Measurements from ENCODE around the gene KCNG4.

- TF ChIP-seq ZNF184 (tag by site-specific recombination; IDR thresholded peaks at IDR 0.05) (no peak), MZF1 (tag by site-specific recombination; IDR thresholded peaks at IDR 0.05; ENCODE audit: borderline replicate concordance) (no peak), ZNF274 (IDR thresholded peaks at IDR 0.05; ENCODE audit: low read length) (no peak), ZNF274 (tag by site-specific recombination; IDR thresholded peaks at IDR 0.05; ENCODE audit: borderline replicate concordance) (no peak), ZNF664 (tag by site-specific recombination; IDR thresholded peaks at IDR 0.05) (no peak), ZNF843 (tag by site-specific recombination; IDR thresholded peaks at IDR 0.05) (no peak), ZNF133 (tag by site-specific recombination; IDR thresholded peaks at IDR 0.05) (no peak), ZNF350 (tag by site-specific recombination; IDR thresholded peaks at IDR 0.05) (no peak), SP2 (tag by site-specific recombination; IDR thresholded peaks at IDR 0.05) (no peak), ZBTB20 (tag by site-specific recombination; IDR thresholded peaks at IDR 0.05) (no peak)
- TF ChIP-seq, protein P1, sequence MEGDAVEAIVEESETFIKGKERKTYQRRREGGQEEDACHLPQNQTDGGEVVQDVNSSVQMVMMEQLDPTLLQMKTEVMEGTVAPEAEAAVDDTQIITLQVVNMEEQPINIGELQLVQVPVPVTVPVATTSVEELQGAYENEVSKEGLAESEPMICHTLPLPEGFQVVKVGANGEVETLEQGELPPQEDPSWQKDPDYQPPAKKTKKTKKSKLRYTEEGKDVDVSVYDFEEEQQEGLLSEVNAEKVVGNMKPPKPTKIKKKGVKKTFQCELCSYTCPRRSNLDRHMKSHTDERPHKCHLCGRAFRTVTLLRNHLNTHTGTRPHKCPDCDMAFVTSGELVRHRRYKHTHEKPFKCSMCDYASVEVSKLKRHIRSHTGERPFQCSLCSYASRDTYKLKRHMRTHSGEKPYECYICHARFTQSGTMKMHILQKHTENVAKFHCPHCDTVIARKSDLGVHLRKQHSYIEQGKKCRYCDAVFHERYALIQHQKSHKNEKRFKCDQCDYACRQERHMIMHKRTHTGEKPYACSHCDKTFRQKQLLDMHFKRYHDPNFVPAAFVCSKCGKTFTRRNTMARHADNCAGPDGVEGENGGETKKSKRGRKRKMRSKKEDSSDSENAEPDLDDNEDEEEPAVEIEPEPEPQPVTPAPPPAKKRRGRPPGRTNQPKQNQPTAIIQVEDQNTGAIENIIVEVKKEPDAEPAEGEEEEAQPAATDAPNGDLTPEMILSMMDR (tag by site-specific recombination; IDR thresholded peaks at IDR 0.05) = no peak
- TF ChIP-seq, protein P2, sequence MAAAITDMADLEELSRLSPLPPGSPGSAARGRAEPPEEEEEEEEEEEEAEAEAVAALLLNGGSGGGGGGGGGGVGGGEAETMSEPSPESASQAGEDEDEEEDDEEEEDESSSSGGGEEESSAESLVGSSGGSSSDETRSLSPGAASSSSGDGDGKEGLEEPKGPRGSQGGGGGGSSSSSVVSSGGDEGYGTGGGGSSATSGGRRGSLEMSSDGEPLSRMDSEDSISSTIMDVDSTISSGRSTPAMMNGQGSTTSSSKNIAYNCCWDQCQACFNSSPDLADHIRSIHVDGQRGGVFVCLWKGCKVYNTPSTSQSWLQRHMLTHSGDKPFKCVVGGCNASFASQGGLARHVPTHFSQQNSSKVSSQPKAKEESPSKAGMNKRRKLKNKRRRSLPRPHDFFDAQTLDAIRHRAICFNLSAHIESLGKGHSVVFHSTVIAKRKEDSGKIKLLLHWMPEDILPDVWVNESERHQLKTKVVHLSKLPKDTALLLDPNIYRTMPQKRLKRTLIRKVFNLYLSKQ (tag by site-specific recombination; IDR thresholded peaks at IDR 0.05; ENCODE audit: borderline replicate concordance) = no peak
Measured at GRCh38 chr16:84234321-84235241, 5.2 kb downstream of the KCNG4 start.

Measured in HEK293 (cell line).